VCaP (cell line): ENCODE results near the gene PHRF1.
"Not testable (repeated sequence)": the region's sequence is repeated elsewhere in the genome, so short reads cannot be mapped to it uniquely, and the experiment has no call there.

Experiments
- H3K27ac ChIP-seq: fragments of 450-650 bp; 2 replicates; pipeline ENCODE4 v1.5.1; 2017
- TF ChIP-seq, protein P1 (sequence below): fragments of 450-650 bp; conservative IDR thresholded peaks from 2 replicates; pipeline ENCODE4 v1.5.1; 2017; ENCODE audit warnings: mild to moderate bottlenecking, moderate library complexity

Gene PHRF1

DNA sequence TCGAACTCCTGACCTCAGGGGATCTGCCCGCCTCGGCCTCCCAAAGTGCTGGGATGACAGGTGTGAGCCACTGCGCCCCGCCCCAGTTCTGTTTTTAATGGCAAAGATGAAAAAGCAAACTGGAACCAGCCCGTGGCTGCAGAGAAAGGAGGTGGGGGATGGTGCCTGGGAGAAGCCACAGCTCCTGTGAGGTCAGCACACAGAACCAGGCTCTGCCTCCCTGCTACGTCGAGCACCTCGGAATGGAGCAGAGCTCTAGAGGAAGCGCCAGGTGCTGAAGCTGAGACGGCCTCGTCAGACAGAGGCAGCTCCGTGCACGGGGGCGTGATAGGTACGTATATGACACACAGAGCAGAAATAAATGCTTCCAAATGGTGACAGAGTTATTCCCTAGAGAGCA is 69.3 kb downstream of the PHRF1 start:
- H3K27ac ChIP-seq = no peak overlapping the region
- TF ChIP-seq, protein P1, sequence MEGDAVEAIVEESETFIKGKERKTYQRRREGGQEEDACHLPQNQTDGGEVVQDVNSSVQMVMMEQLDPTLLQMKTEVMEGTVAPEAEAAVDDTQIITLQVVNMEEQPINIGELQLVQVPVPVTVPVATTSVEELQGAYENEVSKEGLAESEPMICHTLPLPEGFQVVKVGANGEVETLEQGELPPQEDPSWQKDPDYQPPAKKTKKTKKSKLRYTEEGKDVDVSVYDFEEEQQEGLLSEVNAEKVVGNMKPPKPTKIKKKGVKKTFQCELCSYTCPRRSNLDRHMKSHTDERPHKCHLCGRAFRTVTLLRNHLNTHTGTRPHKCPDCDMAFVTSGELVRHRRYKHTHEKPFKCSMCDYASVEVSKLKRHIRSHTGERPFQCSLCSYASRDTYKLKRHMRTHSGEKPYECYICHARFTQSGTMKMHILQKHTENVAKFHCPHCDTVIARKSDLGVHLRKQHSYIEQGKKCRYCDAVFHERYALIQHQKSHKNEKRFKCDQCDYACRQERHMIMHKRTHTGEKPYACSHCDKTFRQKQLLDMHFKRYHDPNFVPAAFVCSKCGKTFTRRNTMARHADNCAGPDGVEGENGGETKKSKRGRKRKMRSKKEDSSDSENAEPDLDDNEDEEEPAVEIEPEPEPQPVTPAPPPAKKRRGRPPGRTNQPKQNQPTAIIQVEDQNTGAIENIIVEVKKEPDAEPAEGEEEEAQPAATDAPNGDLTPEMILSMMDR = no peak

DNA sequence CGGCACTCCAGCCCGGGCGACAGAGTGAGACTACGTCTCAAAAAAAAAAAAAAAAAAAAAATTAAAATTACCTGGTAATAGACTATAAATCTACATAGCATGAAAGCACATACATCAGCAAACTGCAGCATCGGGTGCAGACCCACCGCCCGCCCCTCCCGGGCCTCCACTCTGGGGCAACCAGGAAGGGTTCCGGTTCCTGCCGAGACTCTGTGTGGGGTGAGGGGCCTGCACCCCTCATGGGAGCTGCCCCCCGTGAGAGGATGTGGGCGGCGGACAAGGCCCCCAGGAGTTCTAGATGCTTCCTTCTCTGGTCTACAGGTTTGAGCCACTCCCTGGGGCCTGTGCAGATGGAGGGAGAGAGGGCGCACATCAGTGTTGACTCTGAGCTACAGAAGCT is 69.9 kb downstream of the PHRF1 start:
- H3K27ac ChIP-seq = peak overlapping the region; percentile 3; the same call in 1 of the 2 replicates
- TF ChIP-seq, protein P1 = no peak

DNA sequence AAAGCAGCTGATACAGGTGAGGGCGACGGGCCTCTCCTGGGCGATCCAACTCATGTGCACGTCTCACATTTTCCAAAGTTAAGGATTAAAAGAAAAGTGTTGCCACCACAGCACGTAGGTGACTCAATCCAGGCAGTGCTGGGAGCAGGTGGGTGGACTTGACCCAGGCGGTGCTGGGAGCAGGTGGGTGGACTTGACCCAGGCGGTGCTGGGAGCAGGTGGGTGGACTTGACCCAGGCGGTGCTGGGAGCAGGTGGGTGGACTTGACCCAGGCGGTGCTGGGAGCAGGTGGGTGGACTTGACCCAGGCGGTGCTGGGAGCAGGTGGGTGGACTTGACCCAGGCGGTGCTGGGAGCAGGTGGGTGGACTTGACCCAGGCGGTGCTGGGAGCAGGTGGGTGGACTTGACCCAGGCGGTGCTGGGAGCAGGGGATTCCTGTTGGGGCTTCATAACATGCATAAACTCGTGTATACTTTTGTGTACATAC is 71.4 kb downstream of the PHRF1 start:
- not testable (repeated sequence) for H3K27ac ChIP-seq

DNA sequence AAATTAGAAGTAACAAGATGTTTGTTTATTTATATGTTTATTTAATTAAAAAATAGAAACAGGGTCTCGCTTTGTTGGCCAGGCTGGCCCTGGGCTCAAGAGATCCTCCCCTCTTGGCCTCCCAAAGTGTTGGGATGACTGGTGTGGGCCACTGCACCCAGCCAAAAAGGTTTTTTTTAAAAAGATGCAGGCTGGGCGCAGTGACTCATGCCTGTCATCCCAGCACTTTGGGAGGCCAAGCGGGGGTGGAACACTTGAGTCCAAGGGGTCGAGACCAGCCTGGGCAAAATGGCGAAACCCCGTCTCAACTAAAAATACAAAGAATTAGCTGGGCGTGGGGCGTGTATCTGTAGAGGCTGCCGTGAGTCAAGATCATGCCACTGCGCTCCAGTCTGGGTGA is 74.2 kb downstream of the PHRF1 start:
- no peak overlapping the region for H3K27ac ChIP-seq
- TF ChIP-seq, protein P1 = no peak

DNA sequence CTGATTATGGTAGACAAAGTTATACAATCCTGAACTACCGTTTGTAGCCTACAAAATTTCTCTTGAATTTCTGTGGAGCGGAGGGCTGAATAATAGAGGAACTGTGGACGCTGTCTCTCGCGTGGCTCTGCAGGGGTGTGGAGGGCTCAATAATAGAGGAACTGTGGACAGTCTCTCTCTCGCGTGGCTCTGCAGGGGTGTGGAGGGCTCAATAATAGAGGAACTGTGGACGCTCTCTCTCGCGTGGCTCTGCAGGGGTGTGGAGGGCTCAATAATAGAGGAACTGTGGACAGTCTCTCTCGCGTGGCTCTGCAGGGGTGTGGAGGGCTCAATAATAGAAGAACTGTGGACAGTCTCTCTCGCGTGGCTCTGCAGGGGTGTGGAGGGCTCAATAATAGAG is 76.9 kb downstream of the PHRF1 start:
- H3K27ac ChIP-seq = not testable (repeated sequence)

DNA sequence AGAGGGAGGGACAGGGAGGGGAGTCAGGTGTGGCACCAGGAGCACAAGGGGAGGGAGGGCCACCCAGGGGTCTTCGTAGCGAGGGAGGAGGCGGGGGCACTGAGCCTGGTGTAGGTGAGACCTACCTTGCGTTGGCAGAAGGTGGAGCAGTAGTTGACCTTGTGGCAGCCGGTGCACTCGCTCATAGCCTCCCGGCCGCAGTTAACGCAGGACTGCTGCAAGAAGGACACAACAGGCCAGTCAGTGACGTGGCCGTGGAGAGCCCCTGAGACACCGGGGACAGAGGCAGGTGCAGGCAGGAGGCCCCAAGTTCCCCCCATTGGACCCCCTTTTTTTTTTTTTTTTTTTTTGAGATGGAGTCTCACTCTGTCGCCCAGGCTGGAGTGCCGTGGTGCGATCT is 77.6 kb downstream of the PHRF1 start:
- TF ChIP-seq, protein P1 = no peak
- H3K27ac ChIP-seq = peak overlapping the region; percentile 73

DNA sequence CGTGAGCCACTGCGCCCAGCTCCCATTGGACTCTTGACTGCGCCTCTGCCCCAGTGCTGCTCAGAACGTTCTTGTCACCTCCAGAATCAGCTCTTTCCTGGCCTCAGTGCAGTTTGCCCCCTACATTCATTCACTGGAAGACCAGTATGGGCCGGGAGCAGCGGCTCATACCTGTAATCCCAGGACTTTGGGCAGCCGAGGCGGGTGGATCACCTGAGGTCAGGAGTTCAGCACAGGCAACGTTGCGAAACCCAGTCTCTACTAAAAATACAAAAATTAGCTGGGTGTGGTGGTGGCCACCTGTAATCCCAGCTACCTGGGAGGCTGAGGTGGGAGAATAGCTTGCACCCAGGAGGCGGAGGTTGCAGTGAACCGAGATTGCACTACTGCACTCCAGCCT is 78.2 kb downstream of the PHRF1 start:
- H3K27ac ChIP-seq = peak overlapping the region; percentile 73

DNA sequence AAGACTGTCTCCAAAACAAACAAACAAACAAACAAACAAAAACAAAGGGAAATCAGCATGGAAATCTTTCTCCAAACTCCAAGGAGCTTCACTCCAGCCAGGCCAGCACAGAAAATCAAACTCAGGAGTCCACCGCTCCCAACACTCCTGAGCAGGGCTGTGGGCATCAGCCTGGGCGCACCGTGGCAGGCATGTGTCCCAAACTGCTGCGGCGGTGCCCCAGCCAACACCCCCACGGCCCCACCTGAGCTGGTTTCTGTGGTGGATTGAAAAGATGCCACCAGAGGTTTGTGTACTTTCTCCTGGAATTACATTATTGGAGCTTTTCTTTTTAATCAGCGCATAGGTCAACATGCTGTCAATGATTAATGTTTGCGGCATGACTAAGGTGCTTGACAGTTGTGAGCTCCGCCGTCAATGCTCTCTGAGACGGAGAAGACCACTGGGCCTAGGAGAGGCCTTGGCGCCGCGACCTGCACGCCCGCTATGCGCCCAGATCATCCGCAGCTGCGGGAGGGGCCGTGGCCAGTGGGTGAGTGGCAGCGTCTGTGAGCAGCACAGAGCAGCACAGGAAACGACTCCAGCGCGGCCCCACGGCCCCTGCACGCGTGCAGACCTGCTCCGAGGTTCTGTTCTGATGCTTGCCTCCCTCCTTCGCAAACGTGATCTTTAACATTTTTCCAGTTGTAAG is 78.9 kb downstream of the PHRF1 start:
- TF ChIP-seq, protein P1 = no peak
- peak overlapping the region; percentile 73 for H3K27ac ChIP-seq

DNA sequence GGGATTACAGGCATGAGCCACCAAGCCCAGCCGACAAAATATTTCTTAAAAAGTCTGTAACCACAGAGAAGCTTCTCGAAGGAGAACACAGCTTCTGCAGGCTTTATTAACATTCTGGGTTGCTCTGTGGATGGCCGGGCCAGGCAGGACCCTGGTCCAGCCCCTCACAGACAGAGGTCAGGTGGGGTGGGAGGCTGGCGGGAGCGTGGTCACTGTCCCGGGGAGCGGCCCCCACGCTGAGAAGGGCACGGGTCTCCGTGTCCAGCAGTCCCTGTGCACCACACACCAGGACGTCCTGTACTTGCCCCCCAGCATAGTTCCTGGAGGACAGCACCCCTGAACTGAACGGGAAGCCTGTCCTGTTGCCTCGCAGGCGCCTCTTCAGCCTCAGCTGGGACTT is 80.2 kb downstream of the PHRF1 start:
- TF ChIP-seq, protein P1 = no peak
- peak overlapping the region; percentile 73 for H3K27ac ChIP-seq
